Measurements from ENCODE around the gene ARL6IP6.
"Not testable (repeated sequence)": the region's sequence is repeated elsewhere in the genome, so short reads cannot be mapped to it uniquely, and the experiment has no call there.

Gene ARL6IP6

DNA sequence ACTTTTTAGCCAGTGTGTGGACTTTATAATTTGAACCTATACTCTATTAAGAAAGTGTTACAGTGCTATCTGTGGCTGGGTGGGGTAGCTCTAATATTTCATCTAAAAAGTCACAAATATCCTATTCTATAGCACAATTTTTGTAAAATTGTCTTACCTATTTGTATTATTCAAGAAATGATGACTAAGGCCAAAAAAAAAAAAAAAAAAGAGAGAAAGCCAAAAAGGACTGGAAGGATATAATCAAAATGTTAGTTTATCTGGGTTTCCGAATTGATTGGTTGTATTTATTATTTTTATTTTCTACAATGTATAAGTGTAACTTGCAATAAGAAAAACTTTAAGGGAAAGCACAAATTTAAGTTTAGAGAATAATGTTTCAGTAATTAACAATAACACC, 5.5 kb downstream of the ARL6IP6 start:
- no peak for DNase-seq

DNA sequence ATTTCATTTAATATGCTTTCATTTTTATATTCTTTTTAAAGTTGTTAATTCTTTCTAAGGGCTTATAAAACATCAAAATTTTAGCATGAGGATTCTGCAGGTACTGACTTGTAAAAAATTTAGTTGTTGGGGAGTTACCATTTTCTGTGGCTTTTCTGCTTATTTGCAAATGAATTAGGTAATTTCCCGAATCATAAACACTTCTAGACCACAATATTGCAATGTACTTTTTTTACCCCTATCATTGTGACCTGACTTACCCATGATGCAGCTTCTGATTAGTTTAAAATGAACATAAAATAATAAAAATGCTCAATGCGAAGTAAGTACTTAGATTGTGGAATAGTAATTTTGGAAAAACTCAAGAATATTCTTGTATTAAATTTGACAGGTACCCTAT, 11.4 kb downstream of the ARL6IP6 start:
- no peak for DNase-seq

DNA sequence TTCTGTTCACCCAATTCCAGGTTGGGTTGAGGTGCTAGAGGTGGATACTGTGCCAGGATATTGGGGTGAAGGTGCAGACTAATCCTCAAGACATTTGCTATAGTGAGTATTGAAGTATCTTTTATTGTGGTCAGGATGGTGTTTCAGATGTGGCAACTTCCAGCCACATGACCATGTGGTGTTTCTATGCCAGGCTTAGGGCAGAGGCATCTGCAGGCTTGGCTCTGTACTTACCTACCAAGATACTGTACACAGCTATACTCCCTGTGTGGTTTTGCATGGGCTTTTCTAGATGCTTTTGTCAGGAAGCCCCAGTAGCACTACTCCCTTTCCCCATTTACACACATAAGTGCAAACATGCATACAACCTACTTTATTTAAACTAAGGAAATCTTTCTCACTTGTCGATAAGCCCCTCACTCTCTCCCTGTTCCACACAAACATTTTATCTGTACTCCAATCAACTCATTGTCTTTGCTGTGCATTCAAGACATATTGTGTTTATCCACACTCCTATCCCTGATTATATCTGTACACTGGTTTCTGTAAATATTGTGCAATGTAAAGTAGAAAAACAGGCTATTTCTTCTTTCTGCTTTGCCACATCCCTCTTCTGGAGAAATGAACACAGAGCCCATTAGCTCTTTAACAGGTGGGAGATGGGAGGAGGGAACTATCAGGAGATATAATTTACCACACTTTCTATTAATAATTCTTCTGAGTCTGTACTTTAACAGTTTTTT, 12.3 kb downstream of the ARL6IP6 start:
- DNase-seq, result no peak

DNA sequence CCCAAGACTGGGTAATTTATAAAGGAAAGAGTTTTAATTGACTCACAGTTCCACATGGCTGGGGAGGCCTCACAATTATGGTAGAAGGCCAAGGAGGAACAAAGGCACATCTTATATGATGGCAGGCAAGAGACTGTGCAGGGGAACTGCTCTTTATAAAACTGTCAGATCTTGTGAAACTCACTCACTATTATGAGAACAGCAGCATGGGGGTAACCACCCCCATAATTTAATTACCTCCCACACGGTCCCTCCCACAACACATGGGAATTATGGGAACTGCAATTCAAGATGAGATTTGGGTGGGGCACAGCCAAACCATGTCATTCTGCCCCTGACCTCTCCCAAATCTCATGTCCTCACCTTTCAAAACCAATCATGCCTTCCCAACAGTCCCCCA, 19.1 kb downstream of the ARL6IP6 start:
- not testable (repeated sequence) for DNase-seq

DNA sequence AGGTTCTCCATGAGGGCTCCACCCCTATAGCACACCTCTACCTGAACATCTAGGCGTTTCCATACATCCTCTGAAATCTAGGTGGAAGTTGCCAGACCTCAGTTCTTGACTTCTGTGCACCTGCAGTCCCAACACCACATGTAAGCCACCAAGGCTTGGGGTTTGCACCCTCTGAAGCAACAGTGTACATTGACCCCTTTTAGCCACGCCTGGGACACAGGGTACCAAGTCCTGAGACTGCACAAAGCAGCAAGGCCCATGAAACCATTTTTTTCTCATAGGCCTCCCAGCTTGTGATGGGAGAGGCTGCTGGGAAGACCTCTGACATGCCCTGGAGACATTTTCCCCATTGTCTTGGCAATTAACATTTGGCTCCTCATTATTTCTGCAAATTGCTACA, 20.0 kb downstream of the ARL6IP6 start:
- no peak for DNase-seq

DNA sequence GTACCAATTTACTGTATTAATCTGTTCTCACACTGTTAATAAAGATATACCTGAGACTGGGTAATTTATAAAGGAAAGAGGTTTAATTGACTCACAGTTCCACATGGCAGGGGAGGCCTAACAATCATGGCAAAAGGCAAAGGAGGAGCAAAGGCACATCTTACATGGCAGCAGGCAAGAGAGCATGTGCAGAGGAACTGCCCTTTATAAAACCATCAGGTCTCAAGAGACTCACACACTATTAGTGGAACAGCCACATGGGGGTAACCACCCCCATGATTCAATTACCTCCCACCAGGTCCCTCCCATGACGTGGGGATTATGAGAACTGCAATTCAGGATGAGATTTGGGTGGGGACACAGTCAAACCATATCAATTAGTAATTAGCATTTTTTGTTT, 21.3 kb downstream of the ARL6IP6 start:
- DNase-seq, result not testable (repeated sequence)

DNA sequence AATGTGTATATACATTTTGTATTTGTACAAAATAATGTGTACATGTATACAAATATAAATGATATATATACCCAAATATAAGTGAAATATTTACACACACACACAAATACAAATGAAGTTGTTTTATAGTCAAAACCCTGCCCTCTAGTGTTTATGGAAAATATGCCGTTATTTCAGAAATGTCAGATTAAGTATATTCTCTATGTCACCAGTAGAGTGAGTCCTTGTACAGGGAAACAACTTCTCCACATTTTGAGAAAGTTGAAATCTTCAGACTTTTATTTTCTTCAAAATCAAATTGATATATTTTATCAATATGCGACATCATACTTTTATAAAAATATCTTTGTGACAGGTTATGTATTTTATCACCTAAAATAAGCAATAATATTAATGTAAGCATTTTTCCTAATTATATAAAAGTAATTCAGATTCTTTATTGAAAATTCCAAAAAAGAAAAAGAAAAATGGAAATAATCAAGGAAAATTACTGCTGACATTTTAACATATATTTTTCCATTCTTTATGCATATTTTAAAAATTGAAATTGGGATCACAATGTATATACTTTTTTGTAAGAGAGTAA, 22.4 kb downstream of the ARL6IP6 start:
- DNase-seq, result no peak

DNA sequence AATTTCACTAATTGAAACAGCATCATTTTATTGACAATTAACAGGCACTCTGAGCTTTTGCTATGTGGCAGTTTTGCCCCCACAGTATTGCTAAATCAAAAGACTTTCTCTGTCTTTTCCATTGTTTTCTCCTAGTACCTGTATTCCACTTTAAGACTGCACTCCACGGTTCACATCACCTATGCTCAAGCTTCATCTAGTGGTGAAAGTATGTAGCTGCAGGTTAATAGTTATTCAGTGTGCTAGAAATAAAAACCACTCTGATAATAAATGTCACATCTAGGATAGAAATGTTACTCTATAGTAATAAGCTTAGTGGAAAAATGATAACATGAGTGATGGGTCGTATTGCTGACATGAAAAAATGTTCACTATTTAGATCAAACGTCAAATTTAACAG, 24.6 kb downstream of the ARL6IP6 start:
- no peak for DNase-seq

DNA sequence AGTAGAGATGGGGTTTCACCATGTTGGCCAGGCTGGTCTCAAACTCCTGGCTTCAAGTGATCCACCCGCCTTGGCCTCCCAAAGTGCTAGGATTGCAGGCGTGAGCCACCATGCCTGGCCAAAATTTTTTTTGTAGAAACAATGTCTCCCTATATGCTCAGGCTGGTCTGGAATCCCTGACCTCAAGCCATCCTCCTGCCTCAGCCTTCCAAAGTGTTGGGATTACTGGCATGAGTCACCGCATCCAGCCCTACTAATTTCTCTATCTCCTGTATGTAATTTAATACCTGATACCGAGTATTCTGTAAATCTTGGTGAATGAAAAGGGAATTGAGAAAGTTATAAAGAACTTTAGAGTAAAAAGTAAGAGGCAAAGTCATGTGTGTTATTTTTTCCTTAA, 29.3 kb downstream of the ARL6IP6 start:
- not testable (repeated sequence) for DNase-seq

DNA sequence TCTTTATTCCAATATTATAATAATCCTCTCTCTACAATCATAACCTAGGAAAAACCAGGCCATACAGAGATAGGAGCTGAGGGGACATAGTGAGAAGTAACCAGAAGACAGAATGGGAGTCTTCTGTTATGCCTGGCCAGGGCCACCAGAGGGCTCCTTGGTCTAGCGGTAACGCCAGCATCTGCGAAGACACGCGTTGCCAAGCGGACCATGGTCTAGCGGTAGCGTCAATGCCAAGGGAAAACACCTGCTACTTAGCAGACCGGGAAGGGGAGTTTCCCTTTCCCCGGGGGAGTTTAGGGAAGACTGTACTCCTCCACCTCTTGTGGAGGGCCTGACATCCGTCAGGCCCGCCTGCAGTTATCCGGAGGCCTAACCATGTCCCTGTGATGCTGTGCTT, 36.6 kb downstream of the ARL6IP6 start:
- DNase-seq, result no peak

DNA sequence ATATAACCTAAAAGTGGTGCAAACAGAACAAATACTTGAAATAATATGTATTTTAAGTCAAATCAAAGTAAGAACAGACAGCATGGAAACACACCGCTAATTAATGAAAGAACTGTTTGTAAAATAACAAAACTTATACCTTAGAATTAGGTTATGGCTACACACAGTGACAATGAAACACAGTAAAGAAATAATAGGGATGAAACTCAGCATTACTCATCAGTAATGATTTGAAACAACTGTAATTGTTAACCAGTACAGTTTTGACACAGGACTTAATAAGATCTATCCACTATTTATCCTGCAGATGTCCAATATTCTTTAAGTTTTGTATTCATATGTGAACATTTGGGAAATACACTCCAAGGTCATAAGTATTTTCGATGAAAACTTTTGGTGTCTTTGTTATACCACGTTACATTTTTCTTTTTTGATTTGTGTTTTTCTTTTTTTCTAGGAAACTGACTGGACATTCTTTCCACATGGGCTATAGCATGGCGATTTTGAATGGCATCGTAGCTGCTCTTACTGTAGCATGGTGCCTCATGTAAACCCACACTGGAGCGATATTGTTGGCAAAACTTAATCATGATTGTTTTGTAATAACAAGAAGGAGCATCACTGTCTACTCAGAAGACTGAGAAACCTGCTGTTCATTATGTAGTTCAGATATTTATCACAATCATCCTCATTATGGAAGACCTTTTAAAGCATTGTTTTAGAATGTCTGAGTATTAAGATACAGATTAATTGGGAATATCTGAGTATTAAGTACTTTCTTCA, 41.1 kb downstream of the ARL6IP6 start:
- DNase-seq, result no peak

DNA sequence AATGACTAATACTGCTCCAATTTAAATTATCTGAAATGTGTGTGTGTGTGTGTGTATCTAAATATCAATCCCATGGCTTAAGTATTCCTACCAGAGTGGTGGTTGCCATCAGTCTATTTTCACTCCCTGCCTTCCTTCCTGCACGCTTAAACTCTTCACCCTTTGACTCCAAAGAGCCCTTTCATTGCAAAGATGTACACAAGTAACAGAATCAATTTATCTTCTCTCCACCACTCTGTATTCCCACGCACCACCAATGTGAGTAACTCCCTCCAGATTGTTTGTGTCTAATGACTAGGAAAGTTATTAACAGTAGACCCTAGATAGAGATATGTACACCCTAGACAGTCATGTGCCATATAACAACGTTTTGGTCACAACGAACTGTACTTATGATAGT, 42.8 kb downstream of the ARL6IP6 start:
- DNase-seq, result no peak

DNA sequence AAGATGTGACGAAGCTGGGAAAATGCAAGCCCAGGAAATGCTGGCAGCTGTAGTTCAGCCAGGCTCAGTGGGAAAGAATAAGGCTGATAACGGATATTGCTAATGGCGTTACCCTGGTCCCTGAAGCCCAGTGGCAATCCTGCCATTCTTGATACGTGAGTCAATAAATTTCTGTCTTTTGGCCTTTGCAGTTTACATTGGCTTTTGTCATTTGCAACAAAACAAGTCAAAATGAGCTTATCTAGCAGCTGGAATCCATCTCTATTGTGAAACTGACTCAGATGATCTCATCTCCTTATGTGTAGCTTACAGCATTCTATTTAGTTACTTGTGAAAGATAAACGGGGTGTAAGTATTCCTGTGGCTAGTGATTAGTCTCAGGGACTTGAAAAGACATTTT, 43.8 kb downstream of the ARL6IP6 start:
- no peak for DNase-seq

DNA sequence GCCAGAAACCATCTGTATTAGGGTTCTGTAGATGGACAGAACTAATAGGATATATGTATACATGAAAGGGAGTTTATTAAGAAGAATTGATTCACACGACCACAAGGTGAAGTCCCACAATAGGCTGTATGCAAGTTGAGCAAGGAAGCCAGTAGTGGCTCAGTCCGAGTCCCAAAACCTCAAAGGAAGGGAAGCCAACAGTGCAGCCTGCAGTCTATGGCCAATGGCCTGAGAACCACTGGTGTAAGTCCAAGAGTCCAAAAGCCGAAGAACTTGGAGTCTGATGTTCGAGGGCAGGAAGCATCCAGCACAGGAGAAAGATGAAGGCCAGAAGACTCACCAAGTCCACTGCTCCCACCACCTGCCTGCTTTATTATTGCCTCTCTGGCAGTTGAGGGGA, 44.8 kb downstream of the ARL6IP6 start:
- not testable (repeated sequence) for DNase-seq

DNA sequence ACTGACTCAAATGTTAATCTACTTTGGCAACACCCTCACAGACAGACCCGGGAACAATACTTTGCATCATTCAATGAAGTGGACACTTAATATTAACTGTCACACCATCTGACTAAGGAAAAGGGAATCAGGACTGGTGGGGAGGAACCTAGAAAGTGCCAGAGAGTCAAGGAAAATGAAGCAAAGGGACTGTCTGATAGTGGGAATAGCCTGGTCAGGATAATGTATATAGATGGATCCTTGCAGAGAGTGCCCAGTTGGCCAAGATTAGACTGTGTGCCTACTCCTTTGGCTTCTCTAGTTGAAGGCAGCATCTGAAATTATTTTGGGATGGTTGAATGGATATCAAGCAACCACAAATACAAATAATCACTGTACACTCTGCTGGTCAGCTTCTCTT, 45.2 kb downstream of the ARL6IP6 start:
- no peak for DNase-seq

DNA sequence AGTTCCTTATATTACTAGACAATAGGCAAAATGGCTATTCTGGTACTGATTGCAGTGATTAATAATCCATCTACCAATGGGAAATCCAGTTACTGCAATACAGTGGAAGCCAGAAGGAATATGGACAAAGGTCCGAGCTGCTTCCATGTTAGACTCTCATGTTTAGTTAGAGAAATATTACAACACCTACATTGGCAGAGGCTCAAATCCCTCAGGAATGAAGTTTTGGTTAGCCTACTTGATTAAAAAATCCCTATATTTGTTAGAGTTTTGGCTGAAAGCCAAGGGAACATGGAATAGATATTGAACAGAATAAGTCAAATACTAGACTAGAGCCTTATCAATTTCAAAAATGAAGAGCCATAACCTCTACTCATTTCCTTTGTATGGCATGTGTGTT, 48.5 kb downstream of the ARL6IP6 start:
- no peak for DNase-seq

DNA sequence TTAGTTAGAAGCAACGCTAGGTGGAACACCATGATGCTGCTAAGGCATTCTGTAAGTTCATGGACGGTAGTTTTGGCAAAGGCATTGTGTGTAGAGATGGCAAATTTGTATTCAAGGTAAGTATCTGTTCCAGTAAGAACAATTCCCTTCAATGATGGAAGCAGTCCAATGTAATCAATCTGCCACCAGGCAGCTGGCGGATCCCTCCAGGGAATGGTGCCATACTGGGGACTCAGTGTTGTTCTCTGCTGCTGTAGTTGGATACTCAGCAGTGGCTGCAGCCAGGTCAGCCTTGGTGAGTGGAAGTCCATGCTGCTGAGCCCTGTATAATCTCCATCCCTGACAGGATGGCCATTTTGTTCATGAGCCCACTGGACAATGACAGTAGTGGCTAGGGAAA, 62.8 kb downstream of the ARL6IP6 start:
- DNase-seq, result no peak

DNA sequence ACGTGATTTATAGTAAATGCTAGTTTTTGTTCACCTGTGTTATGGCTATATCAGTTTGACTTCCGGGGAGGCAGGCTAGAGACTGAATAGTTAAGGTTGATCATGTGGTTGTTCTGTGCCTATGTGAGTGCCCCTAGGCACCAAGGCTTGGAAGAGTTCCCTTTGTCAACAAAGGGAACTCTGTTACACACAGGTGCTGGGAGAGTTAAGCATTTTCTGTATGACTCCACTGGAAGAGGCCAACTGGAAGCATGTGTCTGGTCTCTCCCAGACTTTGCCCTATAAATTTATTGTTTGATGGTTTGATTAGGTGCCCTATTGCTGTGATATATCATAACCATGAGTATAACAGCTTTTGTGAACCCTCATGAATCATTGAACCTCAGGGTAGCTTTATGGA, 63.8 kb downstream of the ARL6IP6 start:
- no peak for DNase-seq

DNA sequence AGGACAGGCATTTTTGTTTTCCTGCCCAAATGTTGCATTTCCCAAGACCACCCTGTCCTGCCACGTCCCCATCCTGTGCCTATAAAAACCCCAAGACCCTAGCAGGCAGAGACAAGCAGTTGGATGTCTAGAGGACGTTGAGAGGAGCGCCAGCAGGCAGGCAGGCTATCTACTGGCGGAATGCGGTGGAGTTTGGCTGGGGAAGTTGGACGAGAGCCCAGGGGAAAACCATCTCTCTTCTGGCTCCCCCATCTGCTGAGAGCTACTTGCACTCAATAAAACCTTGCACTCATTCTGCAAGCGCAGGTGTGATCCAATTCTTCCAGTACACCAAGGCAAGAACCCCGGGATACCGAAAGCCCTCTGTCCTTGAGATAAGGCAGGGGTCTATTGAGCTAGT, 72.5 kb downstream of the ARL6IP6 start:
- no peak for DNase-seq

DNA sequence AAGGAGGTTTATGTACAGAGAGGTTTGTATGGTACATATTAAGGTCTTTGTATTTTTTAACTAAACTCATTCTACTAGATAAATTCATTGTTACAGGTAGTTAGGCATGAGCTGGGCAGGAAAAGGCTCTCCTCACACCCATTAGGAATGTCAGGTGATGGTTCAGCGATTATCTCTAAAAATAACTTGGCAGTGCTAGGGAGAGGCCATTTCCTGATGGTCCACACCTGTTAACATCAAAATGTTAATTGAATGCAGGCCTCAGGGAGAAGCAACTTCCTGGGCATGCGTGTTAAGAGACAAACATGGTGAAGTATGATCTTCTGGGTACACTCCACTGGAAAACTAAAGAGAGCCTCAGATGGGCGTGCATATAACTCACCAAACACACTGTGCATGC, 73.6 kb downstream of the ARL6IP6 start:
- no peak for DNase-seq

DNA sequence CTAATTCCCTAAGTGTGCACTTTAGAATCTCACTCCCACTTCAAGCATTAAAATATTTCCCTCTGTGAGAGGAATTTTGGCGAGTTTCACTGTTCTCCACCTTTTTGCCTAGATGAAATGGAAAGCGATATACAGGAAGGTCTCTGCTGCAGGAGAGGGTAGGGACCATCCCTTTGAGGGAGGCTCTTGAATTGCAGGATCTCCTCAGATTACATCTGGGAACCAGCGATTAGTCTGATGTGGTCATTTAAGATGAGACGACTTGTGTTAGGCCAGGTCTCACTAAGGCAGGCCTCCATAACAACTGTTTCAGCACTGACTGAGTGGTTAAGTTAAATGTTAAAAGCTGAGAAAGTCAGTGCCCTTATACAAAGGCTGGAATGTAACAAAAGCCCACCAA, 74.6 kb downstream of the ARL6IP6 start:
- no peak for DNase-seq

DNA sequence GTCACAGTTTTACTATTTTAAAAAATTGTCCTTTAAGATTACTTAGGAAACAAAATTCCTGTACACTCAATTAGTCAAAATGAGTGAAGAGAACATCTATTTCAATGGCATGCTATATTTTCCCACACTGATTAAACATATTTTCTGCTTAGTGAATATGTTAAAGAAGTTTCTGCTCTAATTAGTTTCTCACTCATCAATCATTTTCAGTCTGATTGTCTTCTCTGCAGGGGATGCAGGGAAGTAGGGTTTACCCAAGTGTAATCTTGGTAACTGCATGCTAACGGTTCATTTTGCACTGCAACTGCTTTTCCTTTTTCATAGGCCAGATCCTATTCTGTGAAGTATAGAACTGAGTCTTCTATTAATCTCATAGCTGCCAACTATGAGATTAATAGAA, 78.5 kb downstream of the ARL6IP6 start:
- no peak for DNase-seq

DNA sequence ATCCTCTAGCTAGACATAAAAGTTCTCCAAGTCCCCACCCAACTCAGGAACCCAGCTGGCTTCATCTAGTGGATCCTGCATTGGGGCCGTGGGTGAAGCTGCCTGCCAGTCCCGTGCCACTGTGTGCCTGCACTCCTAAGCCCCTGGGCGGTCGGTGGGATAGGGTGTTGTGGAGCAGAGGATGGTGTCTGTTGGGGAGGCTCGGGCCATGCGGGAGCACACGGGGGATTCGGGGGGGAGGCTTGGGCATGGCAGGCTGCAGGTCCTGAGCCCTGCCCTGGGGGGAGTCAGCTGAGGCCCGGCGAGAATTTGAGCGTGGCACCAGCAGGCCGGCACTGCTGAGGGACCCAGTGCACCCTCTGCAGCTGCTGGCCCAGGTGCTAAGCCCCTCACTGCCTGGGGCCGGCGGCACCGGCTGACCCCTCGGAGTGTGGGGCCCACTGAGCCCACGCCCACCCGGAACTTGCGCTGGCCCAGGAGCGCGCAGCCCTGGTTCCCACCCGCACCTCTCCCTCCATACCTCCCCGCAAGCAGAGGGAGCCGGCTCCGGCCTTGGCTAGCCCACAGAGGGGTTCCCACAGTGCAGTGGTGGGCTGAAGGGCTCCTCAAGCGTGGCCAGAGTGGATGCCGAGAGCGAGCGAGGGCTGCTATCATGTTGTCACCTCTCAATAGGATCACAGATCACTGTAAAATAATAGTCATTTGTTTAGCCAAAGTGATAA, 86.4 kb downstream of the ARL6IP6 start:
- no peak for DNase-seq

DNA sequence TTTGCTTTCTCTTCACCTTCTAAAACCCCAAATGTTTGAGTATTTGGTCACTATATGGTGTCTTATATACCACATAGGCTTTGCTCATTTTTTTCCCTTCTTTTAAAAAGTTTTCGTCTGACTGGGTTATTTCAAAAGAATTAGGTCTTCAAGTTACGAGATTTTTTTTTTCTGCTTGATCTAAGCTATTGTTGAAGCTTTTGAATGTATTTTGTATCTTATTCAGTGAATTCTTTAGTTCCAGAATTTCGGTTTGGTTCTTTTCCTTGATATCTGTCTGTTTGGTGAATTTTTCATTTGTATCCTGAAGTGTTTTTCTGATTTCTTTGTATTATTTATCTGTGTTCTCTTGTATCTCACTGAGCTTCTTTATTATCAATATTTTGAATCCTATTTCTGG, 93.5 kb downstream of the ARL6IP6 start:
- DNase-seq, result no peak
